ENCODE data around the gene SAPCD1.
A peak's percentile ranks its signal among the peaks of the same experiment; 100 is the strongest.

SAPCD1 gene

GRCh38 chr6:31758281-31758680 is 4.2 kb upstream of the SAPCD1 start:
- no peak for DNase-seq

GRCh38 chr6:31760790-31761189 is 1.7 kb upstream of the SAPCD1 start:
- no peak for DNase-seq

- no peak for DNase-seq
Measured at GRCh38 chr6:31761343-31761742, 1.1 kb upstream of the SAPCD1 start.

- no peak for DNase-seq
Measured at GRCh38 chr6:31762878-31763618, 592 bp downstream of the SAPCD1 start.

- DNase-seq, result no peak
Measured at GRCh38 chr6:31763619-31763940, 1.1 kb downstream of the SAPCD1 start.

- DNase-seq, result no peak
Measured at GRCh38 chr6:31764198-31764597, 1.7 kb downstream of the SAPCD1 start.

- no peak for DNase-seq
Measured at GRCh38 chr6:31765559-31765909, 3.1 kb downstream of the SAPCD1 start.

GRCh38 chr6:31765910-31766794 is 3.7 kb downstream of the SAPCD1 start:
- DNase-seq, result no peak

GRCh38 chr6:31767096-31767645 is 4.7 kb downstream of the SAPCD1 start:
- DNase-seq, result no peak

GRCh38 chr6:31768363-31769257 is 6.2 kb downstream of the SAPCD1 start:
- no peak for DNase-seq

GRCh38 chr6:31769684-31770371 is 7.4 kb downstream of the SAPCD1 start:
- peak; percentile 67 for DNase-seq

GRCh38 chr6:31770860-31771259 is 8.4 kb downstream of the SAPCD1 start:
- DNase-seq, result no peak

- no peak for DNase-seq
Measured at GRCh38 chr6:31771992-31772358, 9.5 kb downstream of the SAPCD1 start.

GRCh38 chr6:31775184-31775583 is 12.7 kb downstream of the SAPCD1 start:
- no peak for DNase-seq

- no peak for DNase-seq
Measured at GRCh38 chr6:31775633-31776484, 13.4 kb downstream of the SAPCD1 start.

GRCh38 chr6:31776485-31776988 is 14.1 kb downstream of the SAPCD1 start:
- no peak for DNase-seq

- peak; percentile 4 for DNase-seq
Measured at GRCh38 chr6:31776989-31777666, 14.7 kb downstream of the SAPCD1 start, which contains the start of gene VWA7. Gene VWA7, minus strand, starts transcription at chr6:31777328. Its CDS starts 549 bp downstream, at chr6:31776779.

- no peak for DNase-seq
Measured at GRCh38 chr6:31777667-31778050, 15.2 kb downstream of the SAPCD1 start.

GRCh38 chr6:31778193-31778592 is 15.7 kb downstream of the SAPCD1 start:
- no peak for DNase-seq
